H9 (cell line): ENCODE results near the gene CD84. TPM values are rescaled to one million over a fixed set of nuclear protein-coding genes. Genes with fewer than 3 reads are reported as not detected.

Experiments
- DNase-seq: peaks from one replicate; pipeline ENCODE4 v3.0.0-alpha.2; 2017
- H2AFZ ChIP-seq: one replicate; pipeline ENCODE4 v1.6.1; 2013; ENCODE audit warnings: mild to moderate bottlenecking, low read length, control low read depth, moderate library complexity
- H2AK5ac ChIP-seq: 2 replicates; pipeline ENCODE4 v1.6.1; 2013; ENCODE audit warnings: low read length, control low read depth, mixed read lengths; ENCODE audit not compliant: insufficient read length
- H2BK120ac ChIP-seq: one replicate; pipeline ENCODE4 v1.6.1; 2013; ENCODE audit warnings: low read depth, mild to moderate bottlenecking, low read length, control low read depth, inconsistent platforms; ENCODE audit not compliant: poor library complexity, severe bottlenecking
- H2BK12ac ChIP-seq: 2 replicates; pipeline ENCODE4 v1.6.1; 2013; ENCODE audit warnings: low read length, control low read depth, mixed read lengths, low read depth; ENCODE audit not compliant: insufficient read length
- H2BK15ac ChIP-seq: 2 replicates; pipeline ENCODE4 v1.6.1; 2013; ENCODE audit warnings: low read depth, low read length, control low read depth
- H2BK20ac ChIP-seq: one replicate; pipeline ENCODE4 v1.6.1; 2013; ENCODE audit warnings: low read depth, mild to moderate bottlenecking, low read length, control low read depth, inconsistent platforms; ENCODE audit not compliant: poor library complexity, severe bottlenecking
- H2BK5ac ChIP-seq: 2 replicates; pipeline ENCODE4 v1.6.1; 2013; ENCODE audit warnings: low read length, control low read depth, mixed read lengths; ENCODE audit not compliant: insufficient read length
- H3K14ac ChIP-seq: 2 replicates; pipeline ENCODE4 v1.6.1; 2013; ENCODE audit warnings: low read length, control low read depth; ENCODE audit not compliant: insufficient read depth
- H3K18ac ChIP-seq: 2 replicates; pipeline ENCODE4 v1.6.1; 2013; ENCODE audit warnings: low read depth, mild to moderate bottlenecking, mixed read lengths, low read length, control low read depth; ENCODE audit not compliant: insufficient read length
- H3K23ac ChIP-seq: 2 replicates; pipeline ENCODE4 v1.6.1; 2013; ENCODE audit warnings: low read length, control low read depth, mixed read lengths, low read depth; ENCODE audit not compliant: insufficient read length
- H3K23me2 ChIP-seq: 2 replicates; pipeline ENCODE4 v1.6.1; 2013; ENCODE audit warnings: low read depth, mild to moderate bottlenecking, mixed read lengths, low read length, control low read depth; ENCODE audit not compliant: insufficient read length, poor library complexity, severe bottlenecking
- H3K27ac ChIP-seq: 2 replicates; pipeline ENCODE4 v1.5.1; 2013; ENCODE audit warnings: low read length, control low read depth, mixed read lengths, low read depth; ENCODE audit not compliant: insufficient read length
- H3K27me3 ChIP-seq: 2 replicates; pipeline ENCODE4 v1.6.1; 2013; ENCODE audit warnings: low read length, control low read depth, inconsistent platforms; ENCODE audit not compliant: insufficient read depth
- H3K4ac ChIP-seq: 2 replicates; pipeline ENCODE4 v1.6.1; 2013; ENCODE audit warnings: low read depth, mild to moderate bottlenecking, control low read depth, inconsistent platforms, low read length, moderate library complexity
- H3K4me1 ChIP-seq: 2 replicates; pipeline ENCODE4 v1.6.1; 2013; ENCODE audit warnings: low read length, control low read depth, inconsistent platforms; ENCODE audit not compliant: insufficient read depth
- H3K4me2 ChIP-seq: 2 replicates; pipeline ENCODE4 v1.6.1; 2013; ENCODE audit warnings: low read length, control low read depth, mixed read lengths; ENCODE audit not compliant: insufficient read length, insufficient read depth
- H3K56ac ChIP-seq: 2 replicates; pipeline ENCODE4 v1.6.1; 2013; ENCODE audit warnings: low read depth, mild to moderate bottlenecking, mixed read lengths, low read length, control low read depth; ENCODE audit not compliant: insufficient read length
- H3K79me1 ChIP-seq: 2 replicates; pipeline ENCODE4 v1.6.1; 2013; ENCODE audit warnings: low read depth, mild to moderate bottlenecking, moderate library complexity, low read length, control low read depth, inconsistent platforms; ENCODE audit not compliant: insufficient read depth, poor library complexity, severe bottlenecking
- H3K79me2 ChIP-seq: 2 replicates; pipeline ENCODE4 v1.6.1; 2013; ENCODE audit warnings: low read length, control low read depth, inconsistent platforms; ENCODE audit not compliant: insufficient read depth
- H3K9ac ChIP-seq: 2 replicates; pipeline ENCODE4 v1.6.1; 2013; ENCODE audit warnings: low read length, control low read depth, mixed read lengths; ENCODE audit not compliant: insufficient read length; ENCODE audit errors: extremely low read depth
- H3K9me3 ChIP-seq: one replicate; pipeline ENCODE4 v1.6.1; 2013; ENCODE audit warnings: low read depth, low read length, inconsistent platforms; ENCODE audit not compliant: control insufficient read depth
- H3T11ph ChIP-seq: one replicate; pipeline ENCODE4 v1.6.1; 2013; ENCODE audit warnings: mild to moderate bottlenecking, low read length, control low read depth, inconsistent platforms
- H4K20me1 ChIP-seq: one replicate; pipeline ENCODE4 v1.6.1; 2013; ENCODE audit not compliant: control insufficient read depth, insufficient read length, insufficient read depth
- H4K5ac ChIP-seq: 2 replicates; pipeline ENCODE4 v1.6.1; 2013; ENCODE audit warnings: low read depth, mild to moderate bottlenecking, mixed read lengths, low read length, control low read depth; ENCODE audit not compliant: insufficient read length
- H4K8ac ChIP-seq: replicated peaks from 2 replicates; pipeline ENCODE4 v1.6.1; 2013; ENCODE audit warnings: low read length, control low read depth, mixed read lengths, low read depth; ENCODE audit not compliant: insufficient read length
- H4K91ac ChIP-seq: 2 replicates; pipeline ENCODE4 v1.6.1; 2013; ENCODE audit warnings: low read depth, mild to moderate bottlenecking, moderate library complexity, mixed read lengths, low read length, control low read depth; ENCODE audit not compliant: insufficient read length
- H3K27ac Mint-ChIP-seq, 3 experiments: 2 replicates in 2 of 3; 3 replicates in 1 of 3; pipeline ENCODE4 v1.8.0; 2020 to 2021; ENCODE audit warnings: mixed read lengths in 3 of 3, mild to moderate bottlenecking in 1 of 3, moderate library complexity in 1 of 3
- H3K27me3 Mint-ChIP-seq: 2 replicates; pipeline ENCODE4 v1.8.0; 2021; ENCODE audit warnings: low read depth, mild to moderate bottlenecking, moderate library complexity, mixed read lengths
- H3K36me3 Mint-ChIP-seq, 3 experiments: 2 replicates in 2 of 3; 3 replicates in 1 of 3; pipeline ENCODE4 v1.8.0; 2020 to 2021; ENCODE audit warnings: low read depth in 3 of 3, mixed read lengths in 3 of 3; ENCODE audit not compliant: insufficient read depth in 1 of 3
- H3K4me1 Mint-ChIP-seq, 2 experiments: 2 replicates each; pipeline ENCODE4 v1.8.0; 2020; ENCODE audit warnings: mixed read lengths in 2 of 2
- H3K4me3 Mint-ChIP-seq, 2 experiments: 2 replicates in 1 of 2; 3 replicates in 1 of 2; pipeline ENCODE4 v1.8.0; 2020 to 2021; ENCODE audit warnings: mild to moderate bottlenecking in 2 of 2, mixed read lengths in 2 of 2, moderate library complexity in 1 of 2
- H3K9me3 Mint-ChIP-seq, 2 experiments: 2 replicates in 1 of 2; 3 replicates in 1 of 2; pipeline ENCODE4 v1.8.0; 2020; ENCODE audit warnings: mild to moderate bottlenecking in 2 of 2, mixed read lengths in 2 of 2, moderate library complexity in 1 of 2
- CTCF ChIP-seq: fragments of 200-600 bp; sonication (generic); conservative IDR thresholded peaks from 3 replicates; pipeline ENCODE4 v1.8.0; 2021; ENCODE audit warnings: antibody characterized with exemption, mild to moderate bottlenecking
- WGBS: extraction: QIAGEN DNeasy Blood & Tissue Kit; methylation state at CpG from one replicate; pipeline ENCODE4 v1.1.7; 2013; ENCODE audit warnings: missing lambda C conversion rate, low lambda C conversion rate, mixed read lengths; ENCODE audit not compliant: insufficient read length; ENCODE audit errors: extremely low coverage; 5-methylcytosine and 5-hydroxymethylcytosine counted together
- total RNA-seq: library from RNA; stranded (reverse); gene quantifications from 2 replicates; pipeline ENCODE4 v1.2.1, GENCODE V29; 2021

Gene CD84
- total RNA-seq, 1 experiment from 2014 or later = not detected

GRCh38 chr1:160621633-160622413 lies 42.5 kb upstream of the CD84 start:
- TF ChIP-seq CTCF = no peak
- H3K56ac ChIP-seq = no peak overlapping the region

More at GRCh38 chr1:160621633-160622413, 42.5 kb upstream of the CD84 start:
- Mint-ChIP-seq H3K4me3 (no peak overlapping the region), H3K27me3 (no peaks in the 10 kb centered on the region), H3K27ac (no peak overlapping the region; a peak in 1 of 7 replicates), H3K9me3 (peaks cover 0 to 5% of the 10 kb centered on the region in 2 experiments; a peak in 3 of 5 replicates), H3K4me1 (peaks cover 0 to 9% of the 10 kb centered on the region in 2 experiments; a peak in 3 of 4 replicates), H3K36me3 (peaks cover 4 to 6% (median 6%) of the 10 kb centered on the region in 3 experiments; a peak in 6 of 7 replicates)
- WGBS = no CpG with 5 or more reads among the region's 8 CpGs
- H3K79me2 ChIP-seq = no peaks in the 10 kb centered on the region
- H2AK5ac ChIP-seq = no peak overlapping the region
- no peak for DNase-seq
- H3K9ac ChIP-seq = no peak overlapping the region
- no peak overlapping the region for H2BK20ac ChIP-seq
- no peak overlapping the region for H4K5ac ChIP-seq
- H2BK12ac ChIP-seq = no peak overlapping the region
- H2BK120ac ChIP-seq = no peak overlapping the region
- H3K9me3 ChIP-seq = no peaks in the 10 kb centered on the region
- no peak overlapping the region for H3K4me2 ChIP-seq
- no peak overlapping the region for H4K91ac ChIP-seq
- no peak overlapping the region for H2AFZ ChIP-seq
- H2BK15ac ChIP-seq = no peak overlapping the region
- no peak overlapping the region for H3K4ac ChIP-seq
- H4K20me1 ChIP-seq = no peaks in the 10 kb centered on the region
- no peak overlapping the region for H3K14ac ChIP-seq
- H3K18ac ChIP-seq = no peak overlapping the region
- H3K27me3 ChIP-seq = no peaks in the 10 kb centered on the region
- H3K79me1 ChIP-seq = no peaks in the 10 kb centered on the region
- no peaks in the 10 kb centered on the region for H3K4me1 ChIP-seq
- no peaks in the 10 kb centered on the region for H3K23me2 ChIP-seq
- H3K23ac ChIP-seq = no peak overlapping the region
- H3K27ac ChIP-seq = no peak overlapping the region
- H3T11ph ChIP-seq = no peak overlapping the region
- no peak overlapping the region for H4K8ac ChIP-seq
- H2BK5ac ChIP-seq = no peak overlapping the region
